Measurements from ENCODE around the gene PXYLP1.
"Not testable (repeated sequence)": the region's sequence is repeated elsewhere in the genome, so short reads cannot be mapped to it uniquely, and the experiment has no call there.

The PXYLP1 gene, protein sequence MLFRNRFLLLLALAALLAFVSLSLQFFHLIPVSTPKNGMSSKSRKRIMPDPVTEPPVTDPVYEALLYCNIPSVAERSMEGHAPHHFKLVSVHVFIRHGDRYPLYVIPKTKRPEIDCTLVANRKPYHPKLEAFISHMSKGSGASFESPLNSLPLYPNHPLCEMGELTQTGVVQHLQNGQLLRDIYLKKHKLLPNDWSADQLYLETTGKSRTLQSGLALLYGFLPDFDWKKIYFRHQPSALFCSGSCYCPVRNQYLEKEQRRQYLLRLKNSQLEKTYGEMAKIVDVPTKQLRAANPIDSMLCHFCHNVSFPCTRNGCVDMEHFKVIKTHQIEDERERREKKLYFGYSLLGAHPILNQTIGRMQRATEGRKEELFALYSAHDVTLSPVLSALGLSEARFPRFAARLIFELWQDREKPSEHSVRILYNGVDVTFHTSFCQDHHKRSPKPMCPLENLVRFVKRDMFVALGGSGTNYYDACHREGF

DNA sequence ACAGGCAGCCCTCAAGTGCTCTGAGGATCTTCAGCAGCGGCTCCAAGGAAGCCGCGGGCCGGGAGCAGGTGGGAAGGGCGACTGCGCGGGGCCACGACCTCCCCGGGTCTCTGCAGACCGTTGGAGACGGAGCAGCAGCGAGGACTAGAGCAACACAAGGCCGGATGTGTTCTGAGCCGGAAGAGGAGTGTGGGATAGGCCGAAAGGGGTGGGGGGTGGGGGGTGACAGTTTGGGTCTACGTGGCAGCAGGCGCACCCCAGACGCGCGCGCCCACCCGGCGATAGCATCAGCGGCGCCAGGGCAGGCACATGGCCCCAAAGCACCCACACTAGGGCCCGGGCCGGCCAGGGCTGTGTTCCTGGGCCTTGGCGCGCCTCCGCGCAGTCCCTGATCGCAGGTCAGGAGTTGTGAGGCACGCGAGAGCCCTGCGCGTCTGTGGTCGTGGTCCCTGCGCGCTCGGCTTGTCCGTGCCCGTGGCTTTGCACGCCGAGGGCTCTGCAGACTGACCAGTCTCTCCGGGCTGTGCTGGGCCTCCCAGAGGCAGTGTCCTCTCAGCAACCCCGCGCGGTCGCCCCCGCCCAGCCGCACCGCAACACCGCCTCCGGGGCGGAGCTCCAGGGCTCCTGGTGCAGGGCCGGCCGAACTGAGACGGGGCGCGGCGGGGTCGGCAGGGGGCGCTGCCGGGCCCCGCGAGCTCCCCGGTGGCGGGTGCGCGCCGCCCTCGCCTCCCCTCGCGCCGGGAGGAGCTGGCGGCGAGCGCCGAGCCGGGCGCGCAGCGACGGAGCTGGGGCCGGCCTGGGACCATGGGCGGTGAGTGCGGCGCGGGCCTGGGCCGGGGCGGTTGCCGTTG lies at the start of gene PXYLP1:
Gene PXYLP1, plus strand, starts transcription at position 725 of the 851 bp plus-strand sequence. CDS start 28,351 bp downstream, outside the sequence.
- peak; percentile 88 to 89 for DNase-seq

DNA sequence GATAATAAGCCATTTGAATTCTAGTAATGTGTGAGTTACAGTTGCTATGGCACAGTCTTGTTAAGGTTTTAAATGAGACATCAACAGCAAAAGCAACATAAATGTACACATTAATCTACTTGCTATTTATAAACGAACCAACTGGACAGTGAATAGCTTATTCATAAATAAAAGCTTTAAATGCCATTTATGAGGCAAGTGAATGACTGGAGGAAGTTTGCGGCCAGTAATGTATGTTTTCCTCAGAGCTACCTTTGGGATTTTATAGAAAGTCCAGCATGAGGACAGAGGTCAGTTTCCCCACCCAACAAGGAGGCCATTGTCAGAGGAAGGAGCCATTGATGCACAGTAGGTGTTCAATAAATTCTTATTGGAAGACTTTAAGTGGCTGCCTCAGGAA lies 48.0 kb upstream of the PXYLP1 start:
- no peak for DNase-seq

DNA sequence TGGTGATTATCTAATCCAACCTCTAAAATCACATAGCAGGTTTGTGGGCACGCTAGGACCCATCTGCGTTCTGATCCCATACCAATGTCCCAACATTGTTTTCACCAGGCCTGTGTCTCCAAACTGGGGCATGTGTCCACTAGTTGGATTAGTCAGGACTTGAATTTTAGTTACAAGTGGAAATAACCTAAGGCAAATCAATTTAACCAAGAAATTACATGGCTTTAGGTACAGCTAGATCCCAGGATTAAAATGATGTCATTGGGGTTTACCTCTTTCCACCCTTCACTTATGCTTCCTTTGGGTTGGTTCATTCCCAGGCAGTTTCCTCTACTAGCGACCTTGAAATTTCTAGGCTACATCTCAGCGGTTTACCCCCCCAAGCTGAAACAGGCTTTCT lies 47.2 kb upstream of the PXYLP1 start:
- no peak for DNase-seq

DNA sequence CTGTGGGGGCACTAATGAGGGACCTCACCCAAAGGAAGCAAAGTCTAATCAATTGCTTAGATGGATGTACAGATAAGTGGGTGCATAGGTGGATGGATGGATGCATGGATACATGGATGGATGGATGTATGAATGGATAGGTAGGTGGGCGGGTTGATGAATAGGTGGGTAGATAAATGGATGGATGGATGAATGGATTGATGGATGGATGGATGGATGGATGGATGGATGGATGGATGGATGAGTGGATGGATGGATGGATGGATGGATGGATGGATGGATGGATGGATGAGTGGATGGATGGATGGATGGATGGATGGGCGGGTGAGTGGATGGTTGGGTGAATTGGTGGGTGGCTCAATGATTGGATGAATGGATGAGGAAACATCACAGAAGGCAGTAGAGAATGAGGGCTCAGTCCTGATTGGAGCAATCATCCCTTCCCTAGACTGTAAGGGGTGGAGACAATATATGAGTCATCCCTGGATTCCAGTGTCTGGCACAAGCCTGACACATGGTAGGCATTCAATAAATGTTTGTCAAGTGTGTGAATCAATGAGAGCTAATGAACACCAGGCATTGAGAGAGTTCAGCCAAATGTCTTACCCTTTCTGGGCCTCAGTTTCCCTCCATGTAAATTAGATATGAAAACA lies 40.4 kb upstream of the PXYLP1 start:
- no peak for DNase-seq

DNA sequence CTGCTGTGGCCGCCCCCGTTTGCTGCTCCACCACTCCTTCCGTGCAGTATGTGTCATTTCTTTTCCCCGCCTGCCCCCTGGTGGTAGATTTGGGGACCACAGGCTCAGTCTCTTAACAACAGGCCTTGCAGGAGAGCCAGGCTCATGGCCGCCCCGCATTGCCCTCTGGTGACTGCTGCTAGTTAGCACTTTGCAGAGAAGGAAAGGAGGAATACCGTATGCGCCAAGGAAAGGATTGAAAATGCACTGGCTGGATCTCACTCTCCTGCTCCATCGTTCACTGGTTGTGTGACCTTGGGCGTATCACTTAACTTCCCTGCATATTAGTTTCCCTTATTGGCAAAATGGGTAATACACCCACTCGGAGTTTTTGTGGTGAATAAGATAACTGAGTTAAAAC lies 39.3 kb upstream of the PXYLP1 start:
- peak; percentile 92 to 96 for DNase-seq

DNA sequence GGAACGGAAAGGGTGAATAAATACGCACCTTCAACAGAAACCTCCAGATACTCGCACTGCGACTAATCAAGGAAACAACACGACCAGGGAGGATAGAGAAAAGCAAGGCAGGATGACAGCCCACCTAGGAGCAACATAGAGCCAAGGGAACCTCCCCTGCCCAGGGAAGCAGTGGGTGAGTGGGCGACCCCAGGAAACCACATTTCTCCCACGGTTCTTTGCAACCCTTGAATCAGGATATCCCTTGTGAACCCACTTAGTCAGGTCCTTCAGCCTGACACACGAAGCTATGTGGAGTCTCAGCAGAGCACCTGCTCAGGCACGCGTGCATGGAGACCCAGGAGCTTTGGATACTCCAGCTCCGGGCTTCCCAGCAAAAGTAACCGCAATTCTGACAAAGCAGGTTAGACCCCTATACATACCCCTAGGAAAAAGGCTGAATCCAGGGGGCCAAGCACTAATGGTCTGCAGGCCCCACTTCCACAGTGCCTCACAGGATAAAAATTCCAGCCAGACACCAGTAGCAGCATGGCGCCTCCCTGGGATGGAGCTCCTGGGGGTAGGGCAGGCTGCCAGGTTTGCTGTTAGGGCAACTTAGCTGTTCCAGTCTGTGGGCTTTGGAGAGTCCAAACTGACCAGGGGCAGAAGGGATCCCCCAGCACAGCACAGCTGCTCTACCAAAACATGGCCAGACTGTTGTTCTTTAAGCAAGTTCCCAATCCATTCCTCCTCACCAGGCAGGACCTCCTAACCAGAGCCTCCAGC lies 38.4 kb upstream of the PXYLP1 start:
- DNase-seq, result no peak

DNA sequence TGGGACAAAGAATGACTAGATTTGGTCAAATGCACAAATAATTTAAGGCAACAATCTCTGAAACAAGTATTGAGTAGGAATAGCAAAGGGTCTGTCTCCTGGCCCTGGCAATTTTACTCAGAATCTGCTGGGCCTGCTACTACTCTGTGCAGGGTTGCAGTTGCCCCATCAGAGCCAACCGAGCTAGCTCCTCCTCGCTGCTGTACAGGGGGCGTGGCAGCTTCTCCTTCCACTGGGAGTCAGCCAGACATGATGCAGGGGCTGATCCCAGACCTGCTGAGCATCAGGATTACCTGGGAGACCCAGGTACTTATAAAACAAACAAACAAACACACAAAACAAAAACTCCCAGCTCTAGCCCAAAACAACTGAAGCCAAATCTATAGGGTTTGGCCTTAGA lies 30.5 kb upstream of the PXYLP1 start:
- DNase-seq, result no peak

DNA sequence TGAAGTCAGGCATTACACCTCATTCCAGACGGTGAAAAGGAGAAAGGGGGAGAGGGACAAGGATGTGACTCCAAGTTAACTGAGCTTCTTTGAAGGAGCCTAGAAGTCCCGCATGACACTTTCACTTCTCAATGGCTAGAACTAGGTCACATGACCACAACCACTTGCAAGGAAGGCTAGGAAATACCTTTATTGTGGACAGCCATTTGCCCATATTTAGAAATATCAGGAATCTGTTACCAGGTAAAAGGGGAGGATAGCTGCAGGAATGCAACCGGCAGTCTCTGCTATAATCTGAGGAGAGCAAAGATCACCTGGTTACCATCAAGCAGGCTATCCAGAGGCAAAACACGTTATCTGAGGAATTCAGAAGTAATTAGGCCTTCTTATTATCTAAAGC lies 28.9 kb upstream of the PXYLP1 start:
- no peak for DNase-seq

DNA sequence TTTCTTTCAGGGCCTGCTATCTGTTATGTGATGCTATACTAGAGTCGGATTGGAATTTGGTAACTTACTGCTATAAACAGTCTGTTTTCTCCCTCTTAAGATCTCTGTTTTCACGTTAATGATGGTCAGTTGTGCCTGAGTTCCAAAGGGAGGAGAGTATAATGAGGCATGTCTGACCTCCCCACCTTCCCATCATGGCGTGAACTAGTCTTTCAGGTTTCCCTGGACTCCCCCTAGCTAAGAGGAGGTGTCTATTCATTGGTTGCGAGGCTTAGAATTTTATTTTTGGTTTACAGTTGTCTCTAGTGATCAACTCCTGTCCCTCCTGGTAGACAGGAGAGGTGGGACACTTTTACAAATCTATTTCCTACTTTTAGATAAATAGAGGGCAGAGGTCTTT lies 27.8 kb upstream of the PXYLP1 start:
- DNase-seq, result no peak

DNA sequence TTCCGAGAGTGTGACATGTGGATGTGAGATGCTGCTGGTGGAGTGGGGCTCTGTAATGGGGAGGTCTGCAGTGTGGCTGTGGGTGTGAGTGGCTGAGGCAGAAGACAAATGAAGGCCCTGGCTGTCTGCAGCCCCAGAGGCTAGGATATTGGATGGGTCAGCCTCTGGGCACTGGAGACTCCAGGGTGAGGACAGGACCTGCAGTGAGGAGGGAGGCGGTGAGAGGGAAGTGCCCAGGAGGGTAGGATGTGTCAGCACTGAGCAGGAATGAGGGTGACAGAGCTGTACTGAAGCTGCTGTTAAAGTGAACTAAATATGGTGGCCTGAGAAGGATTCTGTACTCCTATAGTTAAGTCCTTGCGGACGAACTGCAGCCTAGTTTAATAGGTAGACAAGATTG lies 27.3 kb upstream of the PXYLP1 start:
- no peak for DNase-seq

DNA sequence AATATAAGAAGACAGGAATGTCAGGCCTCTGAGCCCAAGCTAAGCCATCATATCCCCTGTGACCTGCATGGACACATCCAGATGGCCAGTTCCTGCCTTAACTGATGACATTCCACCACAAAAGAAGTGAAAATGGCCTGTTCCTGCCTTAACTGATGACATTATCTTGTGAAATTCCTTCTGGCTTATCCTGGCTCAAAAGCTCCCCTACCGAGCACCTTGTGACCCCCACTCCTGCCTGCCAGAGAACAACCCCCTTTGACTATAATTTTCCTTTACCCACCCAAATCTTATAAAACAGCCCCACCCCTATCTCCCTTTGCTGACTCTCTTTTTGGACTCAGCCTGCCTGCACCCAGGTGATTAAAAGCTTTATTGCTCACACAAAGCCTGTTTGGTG lies 20.3 kb upstream of the PXYLP1 start:
- DNase-seq, result not testable (repeated sequence)

DNA sequence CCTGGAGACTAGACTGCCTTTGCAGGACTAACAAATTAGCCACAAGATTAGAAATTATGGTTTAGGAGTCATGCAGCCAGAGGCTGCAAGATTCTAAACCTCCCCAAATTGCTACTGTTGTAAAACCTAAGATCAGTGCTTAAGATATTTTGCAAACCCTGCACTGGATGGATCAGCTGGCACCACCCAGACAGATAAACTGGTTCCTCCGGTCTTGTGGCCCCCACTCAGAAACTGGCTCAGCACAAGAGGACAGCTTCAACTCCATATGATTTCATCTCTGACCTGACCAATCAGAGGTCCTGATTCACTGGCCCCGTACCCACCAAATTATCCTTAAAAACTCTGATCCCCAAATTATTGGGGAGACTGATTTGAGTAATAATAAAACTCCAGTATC lies 19.5 kb upstream of the PXYLP1 start:
- DNase-seq, result no peak

DNA sequence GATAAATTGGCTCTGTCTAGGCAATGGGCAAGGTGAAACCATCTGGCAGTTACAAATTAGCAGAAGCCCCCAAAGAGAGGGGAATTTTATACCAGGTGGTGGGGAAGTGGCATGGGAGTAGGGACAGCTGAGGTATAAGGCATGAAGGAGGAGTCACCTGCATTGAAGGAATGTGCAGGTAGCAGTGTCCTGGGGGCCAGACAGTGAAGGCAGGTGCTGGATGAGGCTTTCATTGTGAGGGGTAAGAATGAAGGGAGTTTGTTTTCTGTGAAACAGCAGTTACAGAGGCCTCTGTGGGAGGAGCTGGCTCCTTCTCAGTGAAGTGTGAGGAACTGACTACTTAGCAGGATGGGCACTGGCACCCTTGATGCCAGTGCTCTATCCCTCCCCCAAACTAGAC lies 19.1 kb upstream of the PXYLP1 start:
- DNase-seq, result no peak

DNA sequence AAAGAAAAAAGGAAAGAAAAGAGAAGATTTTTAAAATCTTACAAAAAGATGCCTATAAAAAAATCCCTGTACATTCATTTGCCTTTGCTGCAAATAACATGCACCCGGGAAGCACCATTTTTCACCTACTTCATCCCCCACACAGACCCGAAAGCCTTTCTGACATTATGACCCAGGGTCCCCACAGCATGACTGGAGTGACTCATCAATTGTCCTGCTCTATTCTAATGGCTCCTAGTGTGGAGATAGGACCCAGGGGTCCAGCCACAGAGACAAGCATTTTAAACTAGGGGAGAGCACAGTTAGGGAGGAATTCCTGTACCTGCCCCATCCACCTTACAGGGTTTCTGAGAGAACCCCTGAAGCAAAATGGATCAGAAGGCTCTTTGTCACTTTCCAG lies 14.7 kb upstream of the PXYLP1 start:
- DNase-seq, result no peak

DNA sequence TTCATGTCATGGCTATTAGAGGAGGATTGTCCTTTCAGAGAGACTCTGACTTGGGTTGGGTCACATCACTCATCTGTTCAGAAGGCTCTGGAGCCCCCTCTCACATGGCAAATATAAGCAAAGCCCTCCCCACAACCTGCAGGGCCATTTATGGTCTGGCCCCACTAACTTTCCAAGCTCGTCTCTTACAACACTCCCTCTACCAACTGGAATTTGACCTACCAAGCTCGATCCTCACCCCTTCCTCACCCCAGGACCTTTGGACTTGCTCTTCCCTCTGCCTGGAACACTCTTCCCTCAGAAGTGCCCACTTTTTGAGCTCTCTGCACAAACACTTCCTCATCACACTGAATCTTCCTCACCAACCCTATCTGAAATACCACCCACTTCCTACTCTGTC lies 14.2 kb upstream of the PXYLP1 start:
- DNase-seq, result no peak

DNA sequence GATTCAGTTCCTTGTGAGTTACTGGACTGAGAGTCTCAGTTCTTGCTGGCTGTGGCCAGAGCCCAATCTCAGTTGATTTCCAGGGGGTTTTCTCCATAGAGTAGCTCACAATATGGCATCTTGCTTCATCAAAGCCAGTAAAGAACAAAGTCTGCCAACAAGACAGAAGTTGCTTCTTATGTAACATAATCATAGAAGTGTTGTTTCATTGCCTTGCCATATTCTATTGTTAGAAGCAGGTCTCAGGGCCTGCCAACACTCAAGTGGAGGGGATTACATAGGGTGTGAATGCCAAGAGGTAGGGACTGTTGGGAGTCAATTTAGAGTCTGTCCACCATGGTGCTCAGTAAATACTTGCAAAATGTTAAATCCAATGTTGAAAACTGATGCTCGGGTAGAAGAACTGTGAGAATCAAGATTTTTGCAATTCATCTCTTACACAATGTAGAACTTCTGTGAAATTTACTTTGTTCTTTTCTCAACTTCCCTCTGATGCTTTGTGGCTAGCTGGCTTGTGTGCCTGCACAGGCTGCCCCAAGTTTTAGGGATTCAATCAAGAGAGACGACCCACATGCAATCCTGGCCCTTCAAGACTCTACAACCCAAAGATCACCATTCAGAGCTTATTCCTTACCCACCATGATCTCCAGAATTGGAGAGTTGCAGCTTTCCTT lies 13.3 kb upstream of the PXYLP1 start:
- no peak for DNase-seq

DNA sequence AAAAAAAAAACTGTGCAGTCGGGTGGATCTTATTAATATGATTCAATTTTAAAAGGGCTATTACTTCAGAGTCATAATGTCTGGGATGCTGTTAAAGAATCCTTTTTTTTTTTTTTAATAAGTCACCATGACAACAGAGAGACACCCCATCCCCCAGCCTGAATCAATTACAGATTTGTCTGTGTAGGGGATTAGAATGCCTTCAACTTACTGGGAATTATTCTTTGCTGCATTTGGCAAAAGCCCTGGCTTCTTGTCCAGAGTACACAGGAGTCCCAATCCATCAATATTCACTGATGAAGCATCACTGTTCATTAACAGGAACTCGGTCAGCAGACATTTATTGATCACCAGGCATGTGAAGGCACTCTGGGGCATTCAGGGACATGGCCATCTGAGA lies 12.7 kb upstream of the PXYLP1 start:
- DNase-seq, result no peak

DNA sequence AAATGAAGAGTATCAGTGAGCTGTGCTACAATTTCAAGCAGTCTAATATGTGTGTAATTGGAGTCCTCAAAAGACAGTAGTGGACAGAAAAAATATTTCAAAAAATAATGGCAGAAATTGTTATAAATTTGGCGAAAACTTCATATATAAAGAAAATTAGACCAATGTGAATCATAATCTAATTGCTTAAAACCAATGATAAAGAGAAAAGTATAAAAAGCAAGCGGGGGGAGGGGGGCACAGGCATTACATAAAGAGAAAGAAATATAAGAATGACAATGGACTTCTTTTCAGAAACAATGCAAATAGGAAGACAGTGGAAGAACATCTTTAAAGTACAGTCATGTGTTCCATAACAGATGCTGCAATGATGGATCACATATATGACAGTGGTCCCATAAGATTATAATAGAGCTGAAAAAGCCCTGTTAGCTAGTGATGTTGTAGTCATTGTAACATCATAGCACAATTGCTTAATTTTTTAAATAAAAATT lies 7.9 kb upstream of the PXYLP1 start:
- DNase-seq, result no peak

DNA sequence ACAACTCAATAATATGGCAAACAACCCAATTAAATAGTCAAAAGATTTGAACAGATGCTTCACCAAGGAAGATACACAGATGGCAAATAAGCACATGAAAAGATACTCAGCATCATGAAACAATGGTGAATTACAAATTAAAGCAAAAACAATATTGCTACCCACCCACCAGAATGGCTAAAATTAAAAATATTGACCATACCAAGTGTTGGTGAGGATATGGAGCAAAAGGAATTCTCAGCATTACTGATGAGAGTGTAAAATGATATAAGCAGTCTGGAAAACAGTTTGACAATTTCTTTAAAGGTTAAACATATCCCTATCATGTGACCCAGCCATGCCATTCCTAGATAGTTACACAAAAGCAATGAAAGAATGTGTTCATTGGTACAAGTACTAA lies 5.7 kb upstream of the PXYLP1 start:
- no peak for DNase-seq

DNA sequence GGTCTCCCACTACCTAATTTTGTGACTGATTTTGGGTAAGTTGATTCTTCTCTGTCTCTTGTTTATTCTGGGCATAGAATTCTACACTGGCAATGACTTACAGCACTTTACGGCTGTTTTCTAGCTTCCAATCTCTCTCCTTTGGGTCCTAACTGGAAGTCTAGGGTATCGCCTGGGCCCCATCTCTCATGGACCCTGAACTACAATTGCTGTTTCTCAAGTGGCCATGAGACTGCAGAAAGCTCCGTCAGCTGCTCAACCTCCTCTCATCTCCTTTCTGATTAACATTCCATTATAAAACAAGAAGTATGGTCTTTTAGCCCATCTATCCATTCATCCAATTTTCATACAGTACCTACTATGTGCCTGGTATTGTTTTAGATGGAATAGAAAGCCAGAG lies 4.4 kb upstream of the PXYLP1 start:
- DNase-seq, result no peak

DNA sequence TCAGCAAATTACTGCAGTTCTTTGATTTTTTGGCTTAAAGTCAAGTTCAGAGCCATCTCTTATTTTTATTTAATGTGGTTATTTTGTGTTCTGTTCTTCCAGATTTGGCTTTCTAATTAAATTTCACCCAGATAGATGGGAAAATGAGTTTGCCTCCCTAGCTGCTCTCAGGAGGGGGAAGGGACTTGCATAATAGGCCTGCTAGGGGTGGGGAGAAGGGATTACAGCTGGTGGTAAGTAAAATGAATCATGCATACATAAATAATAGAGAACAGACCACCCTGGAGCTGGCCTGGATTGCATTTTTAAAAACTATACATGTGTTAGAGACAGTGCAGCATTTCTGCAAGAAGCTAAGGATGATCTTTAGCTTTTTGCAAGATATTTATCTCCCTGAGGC lies 3.9 kb upstream of the PXYLP1 start:
- no peak for DNase-seq

DNA sequence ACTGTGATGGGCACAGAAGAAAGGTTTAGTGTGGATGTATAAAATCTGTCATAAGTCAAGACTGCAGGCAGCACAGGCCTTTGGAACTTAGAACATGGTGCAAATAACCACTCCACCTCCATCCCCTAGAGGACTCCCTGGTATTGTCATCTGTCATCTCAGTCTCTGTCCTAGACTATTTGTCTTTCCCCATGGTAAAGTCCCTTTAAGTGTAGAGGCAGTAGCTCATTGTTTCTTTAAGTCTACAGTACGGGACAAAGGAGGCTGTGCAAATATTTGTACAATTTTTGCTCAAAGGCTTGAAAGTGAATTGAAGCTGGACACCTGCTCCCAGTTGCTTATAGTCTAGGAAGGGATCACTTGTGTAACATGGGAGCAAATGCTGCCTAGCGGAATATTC lies 3.2 kb upstream of the PXYLP1 start:
- no peak for DNase-seq

All from CD4-positive, alpha-beta T cell treated with Interleukin-1 beta for 1 hour (primary cell).